Renal cortex interstitium (tissue), 11 donors: Measurements from ENCODE around the gene SLC6A3. TPM values are rescaled to one million over a fixed set of nuclear protein-coding genes. Genes with fewer than 3 reads are reported as not detected.

Source experiments
- DNase-seq, 11 donors: peaks; one replicate each; pipeline ENCODE4 v3.0.0-alpha.2; 2013; ENCODE audit warnings: low read depth in 9 of 11, low spot score in 4 of 11; ENCODE audit errors: extremely low read depth in 1 of 11
- polyA plus RNA-seq, 3 donors: library from polyadenylated mRNA; unstranded; fragments of 120-200 nt; gene quantifications; one replicate each; pipeline ENCODE4 v1.2.1, GENCODE V29; 2013; ENCODE audit not compliant: insufficient read length in 3 of 3

Gene SLC6A3
- polyA plus RNA-seq, 3 donors, result 0.24 to 0.45 (median 0.31) TPM

DNA sequence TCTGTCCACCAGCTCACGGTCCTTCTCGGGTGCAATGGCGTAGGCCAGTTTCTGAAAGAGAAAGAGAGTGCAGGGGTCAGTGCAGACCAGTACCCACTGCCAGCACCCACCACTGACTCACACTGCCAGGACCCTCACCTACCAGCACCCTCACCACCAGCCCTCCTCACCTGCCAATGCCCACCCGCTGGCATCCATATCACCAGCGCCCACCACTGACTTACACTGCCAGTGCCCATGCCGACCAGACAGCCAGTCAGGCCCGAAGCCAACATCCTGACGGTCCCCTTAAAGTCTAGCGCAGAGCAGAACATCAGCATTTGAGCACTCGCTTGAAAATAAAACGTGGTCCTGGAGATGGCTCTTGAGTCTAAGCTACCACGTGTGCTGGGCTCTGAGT, 44.3 kb downstream of the SLC6A3 start:
- DNase-seq, result no peak

DNA sequence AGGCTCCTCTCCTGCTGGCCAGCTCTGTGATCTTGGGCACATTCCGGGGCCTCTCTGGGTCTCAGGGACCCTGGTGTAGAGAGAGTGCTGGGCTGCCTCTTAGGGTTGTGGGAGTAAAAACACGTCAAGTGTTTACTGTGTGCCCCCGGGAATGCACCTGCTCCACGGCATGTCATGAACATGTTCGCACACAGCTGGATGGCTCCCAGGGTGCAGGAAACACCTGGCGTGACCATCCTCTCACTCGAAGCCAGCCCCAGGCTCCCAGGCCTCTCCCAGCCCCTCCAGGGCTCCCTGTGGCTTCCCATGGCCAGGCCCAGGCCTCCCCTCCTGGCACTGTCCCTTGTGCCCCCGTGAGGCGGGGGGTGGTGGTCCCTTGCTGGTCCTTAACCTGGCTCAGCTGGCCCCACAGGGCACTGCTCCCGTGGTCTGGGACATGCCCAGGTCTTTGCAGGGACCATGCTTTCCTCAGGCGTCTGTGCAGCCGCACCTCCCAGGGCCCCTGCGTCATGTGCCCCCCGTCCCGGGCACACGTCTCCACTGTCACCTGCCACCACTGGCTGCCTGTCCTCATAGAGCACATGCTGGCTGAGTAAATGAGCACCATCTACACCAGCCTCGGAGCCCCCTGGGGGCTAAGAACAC, 44.9 kb downstream of the SLC6A3 start:
- DNase-seq, result no peak

DNA sequence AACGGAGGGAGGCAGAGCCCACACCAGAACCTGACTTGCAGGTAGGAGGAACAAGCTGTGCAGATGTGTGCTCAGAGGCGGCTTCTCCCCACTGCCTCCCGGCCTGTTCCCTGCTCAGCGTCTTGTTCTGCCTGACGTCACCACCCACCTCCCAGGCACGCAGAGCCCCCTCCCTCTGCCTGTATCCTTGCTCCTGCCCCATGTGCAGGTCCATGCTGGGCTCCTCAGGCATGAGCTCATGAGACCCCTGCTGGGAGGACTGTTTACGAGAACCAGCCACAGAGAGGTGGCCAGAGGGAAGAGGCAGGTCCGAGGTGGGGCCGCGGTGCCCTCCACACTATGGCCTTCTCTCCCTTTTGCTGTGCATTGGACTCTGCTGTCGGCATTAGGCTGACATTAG, 45.5 kb downstream of the SLC6A3 start:
- DNase-seq, result no peak

DNA sequence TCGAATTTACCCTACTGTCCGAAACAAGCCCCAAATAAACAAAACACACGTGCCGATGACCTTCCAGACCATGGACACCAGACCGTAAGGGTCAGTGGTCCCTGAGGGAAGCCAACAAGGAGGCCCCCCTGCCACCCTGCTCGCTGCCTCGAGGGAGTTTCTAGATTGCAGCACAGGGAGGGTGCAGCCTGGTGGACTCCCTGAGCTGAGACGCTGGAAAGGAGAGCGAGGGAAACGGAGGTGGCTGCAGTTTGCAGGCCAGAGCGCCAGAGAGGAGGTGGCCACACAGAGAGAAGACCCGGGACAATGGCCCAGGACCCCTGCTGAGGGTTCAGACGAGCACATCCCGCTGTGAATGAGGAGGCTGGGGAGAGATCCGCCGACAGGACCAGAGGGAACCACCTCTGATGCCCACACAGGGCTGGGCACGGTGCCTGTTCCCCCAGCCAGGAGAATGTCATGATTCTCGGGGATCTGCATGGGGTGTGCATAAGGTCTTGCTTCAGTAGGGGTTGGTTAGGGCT, 48.9 kb downstream of the SLC6A3 start:
- no peak for DNase-seq

DNA sequence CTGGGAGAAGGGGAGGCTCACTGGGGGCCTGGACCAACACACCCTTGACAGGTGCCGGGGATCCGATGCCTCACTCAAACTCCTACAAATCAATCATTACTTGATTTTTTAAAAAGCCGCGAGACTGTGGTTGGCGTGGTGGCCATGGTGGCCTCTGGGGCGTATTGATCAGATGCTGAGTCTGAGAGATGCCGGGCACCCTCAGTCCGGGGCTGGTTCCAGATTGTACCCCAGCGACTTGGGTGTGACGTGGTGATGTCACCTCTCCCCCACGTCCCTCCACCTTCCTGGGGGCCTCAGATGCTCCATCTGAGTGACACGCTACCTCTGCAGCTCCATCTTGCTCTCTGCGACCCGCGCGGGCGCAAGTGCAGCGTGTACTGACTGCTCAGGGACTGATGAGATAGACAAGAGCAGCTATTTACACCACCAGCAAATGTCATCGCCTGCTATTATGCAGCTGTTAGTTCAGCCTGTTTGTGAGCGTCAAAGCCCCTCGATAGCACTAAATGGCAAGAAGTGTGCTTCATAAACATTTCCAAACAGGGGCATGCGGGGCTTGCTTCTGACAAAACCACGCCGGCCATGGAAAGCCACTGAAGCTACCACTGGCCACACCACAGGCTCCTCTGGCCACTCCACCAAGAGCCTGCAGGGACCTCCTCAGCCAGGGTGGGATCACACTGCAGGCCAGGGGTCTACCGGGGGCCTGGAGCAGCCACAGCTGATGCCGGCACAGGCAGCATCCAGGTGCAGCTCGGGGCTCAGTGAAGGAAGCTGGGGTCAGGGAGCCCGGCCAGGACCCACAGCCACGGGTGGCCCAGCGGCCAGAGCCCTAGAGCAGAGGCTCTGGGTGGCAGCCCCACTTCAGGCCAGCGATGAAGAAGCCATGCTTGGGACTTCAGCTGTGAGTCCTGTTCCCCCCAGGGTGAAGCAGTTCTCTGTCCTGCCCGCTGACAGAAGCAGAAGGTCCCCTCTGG, 50.1 kb downstream of the SLC6A3 start:
- no peak for DNase-seq

DNA sequence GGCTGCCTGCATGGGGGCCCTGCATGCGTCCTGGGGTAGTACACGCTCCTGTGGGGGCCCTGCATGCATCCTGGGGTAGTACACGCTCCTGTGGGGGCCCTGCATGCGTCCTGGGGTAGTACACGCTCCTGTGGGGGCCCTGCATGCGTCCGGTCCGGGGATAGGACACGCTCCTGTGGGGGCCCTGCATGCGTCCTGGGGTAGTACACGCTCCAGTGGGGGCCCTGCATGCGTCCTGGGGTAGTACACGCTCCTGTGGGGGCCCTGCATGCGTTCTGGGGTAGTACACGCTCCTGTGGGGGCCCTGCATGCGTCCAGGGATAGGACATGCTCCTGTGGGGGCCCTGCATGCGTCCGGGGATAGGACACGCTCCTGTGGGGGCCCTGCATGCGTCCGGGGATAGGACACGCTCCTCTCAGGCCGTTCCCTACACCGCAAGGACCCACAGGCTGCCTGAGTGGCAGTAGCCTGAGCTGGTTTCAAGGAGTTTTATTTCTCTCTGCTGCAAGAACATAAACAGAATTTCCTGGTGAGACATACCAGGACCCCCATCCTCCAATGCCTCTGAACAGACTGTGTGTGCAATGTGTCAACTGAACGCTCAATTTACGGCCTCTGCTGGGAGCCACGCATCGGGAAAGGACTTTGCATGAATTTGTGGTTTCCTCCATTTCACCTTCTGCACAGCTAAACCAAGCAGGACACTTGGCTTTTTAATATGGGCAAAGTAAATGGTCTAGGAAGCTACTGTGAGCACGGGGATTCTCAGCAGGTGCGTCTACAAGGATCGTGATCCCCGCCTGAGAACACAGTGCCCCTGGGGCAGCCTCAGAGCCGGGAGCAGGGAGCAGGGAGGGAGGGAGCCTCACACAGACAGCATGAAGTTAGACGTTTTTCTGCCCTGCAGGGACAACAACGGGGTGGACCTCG, 51.4 kb downstream of the SLC6A3 start:
- DNase-seq, result no peak

DNA sequence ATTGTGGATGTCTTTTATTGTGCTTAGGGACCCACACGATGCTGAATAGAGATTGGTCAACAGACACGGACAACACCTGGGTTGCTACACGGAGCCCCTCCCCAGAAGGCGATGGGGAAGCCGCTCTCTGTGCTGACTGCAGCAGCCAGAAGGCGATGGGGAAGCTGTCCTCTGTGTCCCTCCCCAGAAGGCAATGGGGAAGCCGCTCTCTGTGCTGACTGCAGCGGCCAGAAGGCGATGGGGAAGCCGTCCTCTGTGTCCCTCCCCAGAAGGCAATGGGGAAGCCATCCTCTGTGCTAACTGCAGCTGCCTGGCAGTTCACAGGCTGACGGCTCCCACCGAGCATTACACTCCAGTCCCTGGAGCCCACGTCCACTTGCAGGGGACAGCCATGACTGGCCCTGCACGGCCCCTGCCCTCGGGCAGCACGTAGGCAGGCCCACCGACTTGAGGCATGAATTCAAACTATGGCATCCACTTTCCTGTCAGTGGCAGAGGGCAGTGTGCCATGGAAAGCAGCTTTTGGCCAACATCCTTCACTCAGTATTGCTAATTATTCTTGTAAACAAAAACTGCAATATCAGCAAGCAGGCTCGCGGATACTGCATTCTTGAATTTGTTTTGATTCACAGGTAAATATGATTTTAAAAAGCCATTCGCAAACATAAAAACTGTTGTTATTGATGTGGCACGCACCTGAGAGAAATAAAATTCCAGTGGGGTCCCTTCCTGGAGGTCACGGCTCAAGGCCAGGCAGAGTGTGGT, 52.3 kb downstream of the SLC6A3 start:
- DNase-seq, result no peak

DNA sequence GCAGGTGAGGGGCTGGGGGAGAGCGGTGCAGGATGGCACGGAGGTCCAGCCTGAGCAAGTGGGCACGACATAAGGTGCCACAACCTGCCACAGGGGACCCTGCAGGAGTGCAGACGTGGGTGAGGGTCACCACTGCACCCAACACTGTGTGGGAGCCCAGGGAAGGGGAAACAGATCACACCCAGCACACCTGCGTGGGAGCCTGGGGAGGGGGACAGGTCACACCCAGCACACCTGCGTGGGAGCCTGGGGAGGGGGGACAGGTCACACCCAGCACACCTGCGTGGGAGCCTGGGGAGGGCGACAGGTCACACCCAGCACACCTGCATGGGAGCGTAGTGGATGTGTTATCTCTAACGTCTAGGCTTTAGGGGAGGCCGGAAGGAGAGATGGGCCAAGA, 53.0 kb downstream of the SLC6A3 start:
- DNase-seq, result no peak

DNA sequence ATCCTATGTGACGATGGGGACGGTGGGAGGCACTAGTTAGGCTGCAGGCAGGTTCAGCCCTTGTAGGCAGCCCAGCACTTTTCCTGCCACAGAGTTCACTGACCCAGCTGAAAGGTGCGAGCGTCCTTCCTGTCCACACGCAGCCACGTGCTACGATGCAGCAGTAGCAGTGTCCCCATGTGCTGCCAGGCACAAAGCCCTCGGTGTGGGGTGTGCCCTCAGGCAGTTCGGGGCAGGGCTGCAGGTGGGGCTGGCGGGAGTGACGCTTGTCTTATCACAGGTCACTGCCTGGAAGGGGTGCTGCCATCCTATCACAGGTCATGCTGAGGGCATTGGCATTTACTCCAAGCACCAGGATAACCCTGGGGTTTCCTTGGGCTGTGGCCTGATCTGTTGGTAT, 53.5 kb downstream of the SLC6A3 start:
- no peak for DNase-seq

DNA sequence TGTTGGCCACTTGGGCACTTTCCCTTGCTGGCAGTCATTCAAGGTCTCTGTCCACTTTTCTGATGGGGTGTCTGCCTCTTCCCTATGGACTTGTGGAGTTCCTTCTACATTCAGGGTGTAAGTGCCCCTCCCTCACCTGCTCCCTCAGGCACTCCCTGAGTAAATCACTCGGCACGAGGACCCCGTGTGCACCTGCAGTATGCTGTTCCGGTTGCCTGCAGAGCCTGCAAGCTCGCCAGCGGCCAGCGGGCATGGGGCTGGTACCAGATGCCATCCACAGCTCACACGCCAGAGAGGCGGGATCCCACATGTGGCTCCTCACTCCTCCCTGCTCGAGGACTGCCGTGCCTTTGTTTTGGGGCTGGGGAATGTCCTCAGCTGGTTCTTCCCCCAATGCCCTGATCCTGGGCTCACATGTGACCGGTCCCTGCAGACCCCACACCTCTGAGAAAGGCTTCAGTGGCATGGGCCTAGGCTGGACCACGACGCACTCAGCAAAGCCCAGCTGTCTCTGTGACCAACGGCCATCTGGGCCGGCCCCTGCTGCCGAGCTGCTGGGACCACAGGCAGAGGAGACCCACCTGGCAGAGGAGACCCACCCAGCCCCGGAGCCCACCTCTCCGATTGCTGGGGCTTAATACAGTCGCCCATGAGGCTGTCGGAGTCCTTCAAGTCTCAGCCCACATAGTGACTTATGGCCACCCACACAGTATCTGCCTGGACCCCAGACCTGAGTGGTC, 54.2 kb downstream of the SLC6A3 start:
- no peak for DNase-seq

DNA sequence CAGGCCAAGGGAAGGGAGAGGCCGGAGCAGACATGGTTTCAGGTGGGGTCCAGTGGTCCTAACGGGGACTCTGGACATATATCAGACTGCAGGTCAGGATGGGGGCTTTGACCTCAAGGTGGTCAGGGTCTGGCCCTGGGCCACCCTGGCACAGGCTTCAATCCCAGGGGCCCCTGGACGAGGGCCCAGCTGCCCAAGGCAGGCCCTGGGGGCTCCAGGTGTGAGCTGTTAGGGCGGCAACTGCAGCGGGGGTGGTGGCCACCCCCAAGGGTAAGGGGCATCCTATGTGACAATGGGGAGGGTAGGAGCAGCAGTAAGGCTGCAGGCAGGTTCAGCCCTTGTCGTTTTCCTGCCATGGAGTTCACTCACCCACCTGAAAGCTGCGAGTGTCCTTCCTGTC, 54.9 kb downstream of the SLC6A3 start:
- DNase-seq, result no peak

DNA sequence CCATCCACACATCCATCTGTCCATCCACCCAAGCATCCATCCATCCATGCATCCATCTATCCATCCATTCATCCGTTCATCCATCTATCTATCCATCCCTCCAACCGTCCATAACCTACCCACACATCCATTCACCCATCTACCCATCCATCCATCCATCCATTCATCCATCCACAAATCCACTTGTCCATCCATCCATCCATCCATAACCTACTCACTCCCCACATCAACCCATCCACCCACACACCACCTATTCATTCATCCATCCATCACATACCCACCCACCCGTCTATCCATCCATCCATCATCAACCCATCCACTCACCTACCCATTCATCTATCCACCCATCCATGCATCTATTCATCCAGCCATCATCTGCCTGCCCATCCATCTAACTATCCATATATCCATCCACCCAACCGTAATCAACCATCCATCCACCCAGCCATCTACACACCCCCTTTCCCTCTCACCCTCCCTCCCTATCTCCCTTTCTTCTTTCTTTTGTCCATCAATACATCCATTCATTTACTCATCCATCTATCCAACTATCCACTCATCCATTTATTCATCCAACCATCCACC, 56.8 kb downstream of the SLC6A3 start:
- no peak for DNase-seq

DNA sequence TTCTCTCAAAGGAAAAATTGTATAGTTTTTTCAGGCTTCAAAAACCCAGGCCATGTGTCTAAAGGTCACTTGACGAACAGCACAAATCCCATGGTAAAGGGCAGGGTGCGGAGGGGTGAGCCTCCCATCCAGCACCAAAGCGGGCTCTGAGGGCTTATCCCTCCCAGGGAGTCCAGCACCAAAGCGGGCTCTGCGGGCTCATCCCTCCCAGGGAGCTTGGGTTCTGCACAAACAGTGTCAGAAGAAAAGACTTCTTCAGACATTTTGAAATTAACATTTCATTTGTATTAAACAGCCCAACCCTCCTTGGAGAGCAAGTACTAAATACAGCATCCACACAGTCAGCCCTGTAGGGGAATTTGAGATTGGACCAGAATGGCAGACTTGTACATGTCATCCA, 57.4 kb downstream of the SLC6A3 start:
- DNase-seq, result no peak

DNA sequence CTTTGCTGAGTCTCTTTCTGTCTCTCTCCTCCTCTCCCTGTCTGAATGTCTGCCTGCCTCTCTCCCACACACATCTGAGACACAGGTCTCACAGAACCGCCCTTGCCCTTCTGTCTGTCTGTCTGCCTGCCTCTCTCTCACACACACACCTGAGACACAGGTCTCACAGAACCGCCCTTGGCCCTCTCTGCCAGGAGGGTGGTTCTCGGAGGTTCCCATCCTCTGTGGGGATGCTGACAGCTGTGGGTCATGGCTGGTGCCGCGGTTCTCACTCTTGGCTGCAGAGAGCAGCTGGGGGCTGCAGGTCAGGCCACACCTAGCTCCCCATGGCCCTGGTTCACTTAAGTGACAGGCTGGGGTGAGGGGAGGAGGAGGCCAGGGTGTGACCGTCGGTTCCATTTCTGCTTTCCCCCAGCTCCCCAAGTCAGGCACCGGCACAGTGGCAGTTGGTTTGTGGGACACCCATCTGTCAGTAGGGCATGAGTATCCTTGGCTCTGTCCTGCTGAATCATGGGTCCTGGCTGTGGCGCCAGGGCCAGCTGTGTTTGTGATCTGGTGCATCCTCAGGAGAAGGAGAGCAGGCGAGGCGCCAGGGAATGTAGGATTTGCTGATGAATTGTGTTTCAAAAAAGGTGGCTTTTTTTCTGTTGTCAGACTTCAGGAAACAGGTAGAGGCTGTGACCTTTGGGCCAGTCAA, 58.0 kb downstream of the SLC6A3 start:
- DNase-seq, result no peak

DNA sequence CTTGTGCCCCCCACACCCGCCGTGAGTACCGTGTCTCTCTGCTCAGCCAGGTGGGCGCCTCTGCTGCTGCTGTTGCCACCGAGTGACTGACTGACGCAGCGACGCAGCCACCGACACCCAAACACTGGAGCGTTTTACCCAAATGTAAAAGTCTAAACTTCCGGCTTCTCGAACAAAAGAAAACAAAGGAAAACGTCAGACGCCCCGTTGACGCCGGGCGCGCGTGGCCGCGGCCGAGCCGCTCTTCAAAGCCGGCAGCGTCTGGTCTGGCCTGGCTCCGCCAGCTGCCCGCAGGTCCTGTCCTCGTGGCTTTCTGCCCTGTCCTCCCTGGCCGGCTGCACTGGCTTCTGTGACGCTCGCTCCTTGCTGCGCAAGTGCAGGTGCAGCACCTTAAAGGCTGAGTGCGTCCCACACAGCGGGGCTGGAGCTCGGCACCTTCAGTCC, 58.9 kb downstream of the SLC6A3 start:
- DNase-seq, result peak in 6 of 11 donors; percentile 20 to 43 (median 30)

DNA sequence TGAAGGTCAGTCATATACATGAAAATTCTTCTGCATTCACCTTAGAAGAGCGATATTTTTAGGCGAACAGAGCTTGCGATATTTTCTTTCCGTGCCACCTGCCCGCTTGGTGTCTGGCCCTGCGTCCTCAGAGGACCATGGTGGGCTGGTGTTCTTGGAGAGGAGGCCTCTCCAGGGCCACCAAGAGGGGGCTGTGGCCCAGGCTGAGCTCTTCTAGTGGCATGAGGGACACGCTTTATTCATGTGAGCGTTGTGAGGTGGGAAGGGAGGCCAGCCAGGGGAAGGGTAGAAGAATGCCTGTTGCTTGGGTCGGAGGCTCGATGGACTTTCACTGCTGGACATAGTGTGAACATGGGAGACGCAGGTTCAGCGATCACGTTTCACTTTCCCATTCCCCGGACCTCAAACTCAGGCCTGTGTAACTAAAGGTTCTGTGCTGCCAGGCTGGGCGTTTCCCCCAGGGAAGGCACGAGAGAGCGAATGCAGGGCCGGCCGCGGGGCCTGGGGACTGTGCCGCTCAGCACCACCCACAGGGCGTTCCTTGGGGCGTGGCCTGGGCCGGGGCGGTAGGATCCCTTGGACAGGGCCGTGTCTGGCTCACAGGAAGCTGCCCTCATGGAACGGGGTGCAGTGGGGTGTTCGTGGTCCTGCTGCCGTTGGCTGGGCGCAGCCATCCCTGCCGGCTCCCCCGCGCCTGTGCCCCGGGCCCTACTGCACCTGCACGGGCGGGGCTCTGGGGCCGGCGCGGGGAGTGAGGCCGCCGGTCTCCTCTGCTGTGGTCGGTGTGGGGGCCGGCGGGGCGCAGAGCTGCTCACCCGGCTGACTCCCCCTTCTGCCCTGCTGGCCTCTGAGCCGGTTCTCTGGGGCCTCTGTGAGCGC, 59.6 kb downstream of the SLC6A3 start:
- peak in 6 of 11 donors; percentile 15 to 57 (median 41) for DNase-seq
